ENCODE data around the gene HMX1.
A peak's percentile ranks its signal among the peaks of the same experiment; 100 is the strongest.

HMX1 gene

DNA sequence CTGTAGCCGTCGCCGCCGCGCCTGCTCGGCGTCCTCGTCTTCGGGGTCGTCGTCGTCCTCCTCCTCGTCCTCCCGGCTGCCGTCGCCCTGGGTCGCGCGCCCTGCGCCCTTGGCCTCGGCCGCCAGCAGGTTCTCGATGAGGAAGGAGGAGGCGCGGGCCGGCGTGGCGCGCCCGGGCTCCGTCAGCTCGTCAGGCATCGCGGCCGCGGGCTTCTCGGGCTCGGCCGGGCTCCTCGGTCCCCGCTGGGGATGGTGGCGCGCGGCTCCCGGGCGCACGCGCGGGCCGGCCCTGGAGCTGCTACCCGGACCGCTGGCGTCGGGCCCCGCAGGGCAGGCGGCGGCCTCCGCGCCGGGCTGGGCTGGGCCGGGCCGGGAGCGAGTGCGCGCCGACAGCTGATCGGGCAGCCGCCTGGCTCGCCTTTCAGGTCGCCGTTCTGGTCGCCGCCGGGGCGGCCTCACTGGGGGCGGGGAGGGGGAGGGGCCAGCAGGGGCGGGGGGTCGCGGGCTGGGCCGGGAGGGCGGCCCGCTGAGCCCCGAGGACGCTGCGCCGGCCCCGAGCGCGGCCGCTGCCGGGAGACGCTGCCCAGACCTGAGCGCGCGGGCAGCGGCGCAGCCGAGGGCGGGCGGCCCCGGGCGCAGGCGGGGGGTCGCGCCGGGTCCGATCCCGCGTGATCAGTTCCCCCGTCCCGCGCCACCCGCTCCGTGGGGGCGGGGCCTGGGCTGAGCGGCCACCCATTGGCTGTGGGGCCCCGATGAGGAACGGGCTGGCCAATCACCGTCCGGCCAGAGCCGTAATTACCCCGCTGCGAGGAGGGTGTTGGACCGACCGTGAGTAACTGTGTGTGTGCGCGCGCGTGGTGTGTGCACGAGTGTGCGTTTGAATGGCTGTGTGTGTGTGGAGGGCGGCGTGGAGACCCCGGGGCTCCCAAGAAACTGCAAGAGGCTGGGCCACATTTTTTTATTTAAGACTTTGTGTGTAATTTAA is at the start of gene HMX1:
Gene HMX1, minus strand, starts transcription at position 423 of the 985 bp plus-strand sequence. Its CDS starts 225 bp downstream, at position 198.
- DNase-seq: no peak

GRCh38 chr4:8920969-8921368 is 49.3 kb upstream of the HMX1 start:
- DNase-seq: peak; percentile 15

DNA sequence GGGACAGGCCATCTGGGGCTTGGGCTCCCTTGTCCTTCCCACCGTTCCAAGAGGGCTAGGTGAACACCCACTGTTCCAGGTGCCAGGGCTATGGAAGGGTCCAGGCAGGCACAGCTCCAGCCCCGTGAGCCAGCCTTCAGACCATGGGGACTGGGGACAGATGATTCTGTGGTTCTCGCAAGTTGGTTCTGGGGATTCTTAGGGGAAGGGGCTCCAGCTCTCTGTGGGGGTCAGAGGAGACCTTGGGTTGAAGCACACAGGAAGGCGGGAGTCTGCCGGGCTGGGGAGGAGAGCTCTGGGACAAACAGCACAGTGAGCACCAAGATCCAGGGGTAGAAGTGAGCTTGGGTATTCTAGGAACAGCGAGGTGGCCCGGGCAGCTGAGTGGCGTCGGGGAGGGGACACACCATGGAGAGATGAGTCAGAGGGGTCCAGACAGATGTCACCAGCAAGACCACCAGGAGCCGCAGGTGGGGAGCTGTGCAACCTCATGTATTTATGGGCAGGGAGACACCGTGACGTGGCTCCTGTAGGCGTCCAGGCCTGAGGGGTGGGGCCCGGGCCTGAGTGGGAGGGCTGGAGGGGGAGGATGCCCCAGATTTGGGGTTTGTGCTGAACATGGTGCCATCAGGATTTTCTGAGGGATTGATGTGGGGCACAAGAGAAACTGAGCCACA is 48.8 kb upstream of the HMX1 start:
- DNase-seq: peak; percentile 10

DNA sequence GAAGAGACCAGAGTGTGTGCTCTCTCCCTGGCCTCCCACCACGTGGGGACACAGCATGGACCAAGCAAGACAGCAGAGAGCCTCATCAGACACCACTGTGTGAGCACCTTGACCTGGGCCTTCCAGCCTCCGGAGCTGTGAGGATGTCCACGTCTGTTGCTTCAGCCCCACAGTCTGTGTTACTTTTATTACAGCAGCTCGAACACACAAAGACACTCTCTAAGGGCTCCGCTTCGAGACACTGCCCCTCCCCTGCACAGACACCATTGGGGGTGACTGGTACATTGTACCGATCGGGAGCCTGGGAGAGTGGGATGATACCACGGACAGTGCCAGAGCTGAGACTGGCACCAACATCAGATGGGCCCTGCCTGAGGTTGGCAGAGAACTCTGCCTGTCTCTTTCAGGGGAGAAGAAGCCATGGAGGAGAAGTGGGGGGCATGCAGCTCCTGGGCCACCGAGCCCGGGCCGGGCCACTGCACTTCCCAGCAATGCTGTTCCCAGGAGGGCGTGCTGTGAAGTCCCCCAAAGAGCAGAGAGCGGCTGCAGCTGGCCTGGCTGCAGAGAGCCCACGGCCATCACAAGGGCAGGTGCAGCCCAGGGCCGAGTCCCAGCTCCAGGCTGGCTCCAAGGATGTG is 48.1 kb upstream of the HMX1 start:
- no peak for DNase-seq

- peak; percentile 29 for DNase-seq
Observed at GRCh38 chr4:8917868-8918783, 46.5 kb upstream of the HMX1 start.

DNA sequence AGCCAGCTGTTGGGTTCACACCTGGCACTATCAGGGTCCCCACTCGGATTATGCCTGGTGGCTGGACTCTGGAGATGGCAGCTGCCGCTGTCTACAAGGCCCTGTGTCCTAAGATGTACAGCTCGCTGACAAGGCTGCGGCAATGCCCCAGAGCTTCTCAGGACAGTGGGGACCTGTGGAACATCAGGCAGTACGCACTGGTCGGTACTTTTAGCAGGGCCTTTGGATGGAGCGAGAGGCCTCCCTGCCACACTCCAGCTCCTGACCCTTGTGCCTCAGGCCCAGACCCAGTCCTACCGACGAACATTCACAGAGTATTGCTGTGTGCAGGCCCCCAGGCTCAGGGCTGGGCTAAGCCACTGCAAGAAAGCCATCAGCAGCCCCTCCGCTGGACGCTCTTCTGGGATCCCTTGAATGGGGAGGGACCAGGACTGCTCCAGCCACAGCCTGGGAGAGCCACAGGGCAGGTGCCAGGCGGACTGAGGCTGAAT is 45.7 kb upstream of the HMX1 start:
- DNase-seq: peak; percentile 12

- no peak for DNase-seq
Observed at GRCh38 chr4:8916906-8917305, 45.3 kb upstream of the HMX1 start.

GRCh38 chr4:8916351-8916885 is 44.8 kb upstream of the HMX1 start:
- DNase-seq: peak; percentile 5

DNA sequence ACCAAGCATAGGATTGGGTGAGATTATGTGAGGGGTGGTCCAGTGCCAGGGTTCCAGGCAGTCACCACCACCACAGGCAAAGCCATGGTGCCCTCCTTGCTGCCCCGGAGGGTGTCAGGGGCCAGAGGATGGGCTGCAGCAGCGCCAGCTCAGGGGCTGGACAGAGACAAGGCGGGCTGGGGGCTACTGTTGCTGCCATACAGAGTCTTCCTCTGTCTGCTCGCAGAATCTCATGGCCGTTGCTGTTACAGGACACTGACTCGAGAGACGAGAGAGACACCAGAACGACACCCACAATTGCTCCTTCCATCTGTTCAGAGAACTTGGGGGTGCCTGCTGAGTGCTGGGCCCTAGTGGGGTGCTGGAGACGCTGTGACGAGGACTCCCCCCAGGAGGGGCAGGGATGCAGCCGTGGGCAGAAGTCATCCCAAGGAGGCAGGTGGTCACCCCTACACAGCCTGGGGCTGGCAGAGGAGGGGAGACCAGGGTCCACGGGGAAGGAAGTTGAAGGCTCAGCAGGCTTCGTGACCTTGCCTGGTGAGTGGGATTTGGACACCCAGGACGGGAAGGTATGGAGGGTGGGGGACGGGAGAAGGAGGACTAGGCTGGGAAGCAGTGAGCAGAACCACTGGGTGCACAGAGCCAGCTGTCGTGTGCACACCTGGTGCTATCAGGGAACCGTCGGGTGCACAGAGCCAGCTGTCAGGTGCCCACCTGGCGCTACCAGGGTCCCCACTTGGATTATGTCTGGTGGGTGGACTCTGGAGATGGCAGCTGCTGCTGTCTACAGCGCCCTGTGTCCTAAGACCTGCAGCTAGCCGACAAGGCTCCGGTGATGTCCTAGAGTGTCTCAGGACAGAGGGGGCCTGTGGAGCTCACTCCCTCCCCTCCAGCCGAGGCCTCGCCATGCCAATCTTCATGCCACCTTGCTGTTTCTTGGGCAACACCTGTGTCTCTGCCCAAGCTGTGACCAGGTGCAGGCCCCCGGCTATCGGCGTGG is 43.9 kb upstream of the HMX1 start:
- peak; percentile 10 for DNase-seq

GRCh38 chr4:8914461-8915171 is 43.0 kb upstream of the HMX1 start:
- DNase-seq: peak; percentile 6

GRCh38 chr4:8913858-8914460 is 42.3 kb upstream of the HMX1 start:
- DNase-seq: no peak

DNA sequence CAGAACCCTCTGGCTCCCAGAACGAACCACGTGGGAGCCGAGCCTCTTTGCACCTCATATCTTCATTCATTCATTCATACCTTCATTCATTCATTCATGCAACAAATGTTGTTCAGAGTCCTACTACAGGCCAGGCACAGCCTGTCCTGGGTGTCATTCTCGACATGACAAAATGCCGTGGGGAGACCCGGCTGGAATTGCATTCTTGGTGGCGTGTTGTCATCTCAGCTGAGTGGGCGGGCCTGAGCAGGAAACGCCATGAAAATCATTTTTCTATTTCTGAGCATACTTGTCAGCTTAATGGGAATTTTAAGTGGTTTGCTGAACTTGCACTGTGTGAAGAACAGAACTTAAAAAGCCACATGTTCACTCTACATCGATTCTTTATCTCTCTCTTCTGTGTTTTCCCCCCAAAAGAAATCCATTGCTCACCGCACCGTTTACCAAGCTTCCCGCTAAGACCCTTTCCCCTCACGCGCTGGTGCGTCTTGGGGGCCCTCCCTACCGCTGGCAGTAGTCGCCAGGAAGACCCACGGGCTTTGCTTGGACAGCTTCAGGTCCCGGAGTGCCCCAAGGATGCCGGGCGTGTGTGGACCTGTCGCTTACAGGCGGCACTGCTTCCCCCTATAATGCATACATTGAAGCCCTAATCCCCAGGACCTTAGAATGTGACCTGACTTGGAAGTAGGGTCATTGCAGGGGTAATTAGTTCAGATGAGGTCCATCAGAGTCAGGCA is 41.6 kb upstream of the HMX1 start:
- DNase-seq: peak; percentile 9

GRCh38 chr4:8912506-8912905 is 40.9 kb upstream of the HMX1 start:
- DNase-seq: peak; percentile 10

GRCh38 chr4:8912089-8912455 is 40.4 kb upstream of the HMX1 start:
- peak; percentile 6 for DNase-seq

DNA sequence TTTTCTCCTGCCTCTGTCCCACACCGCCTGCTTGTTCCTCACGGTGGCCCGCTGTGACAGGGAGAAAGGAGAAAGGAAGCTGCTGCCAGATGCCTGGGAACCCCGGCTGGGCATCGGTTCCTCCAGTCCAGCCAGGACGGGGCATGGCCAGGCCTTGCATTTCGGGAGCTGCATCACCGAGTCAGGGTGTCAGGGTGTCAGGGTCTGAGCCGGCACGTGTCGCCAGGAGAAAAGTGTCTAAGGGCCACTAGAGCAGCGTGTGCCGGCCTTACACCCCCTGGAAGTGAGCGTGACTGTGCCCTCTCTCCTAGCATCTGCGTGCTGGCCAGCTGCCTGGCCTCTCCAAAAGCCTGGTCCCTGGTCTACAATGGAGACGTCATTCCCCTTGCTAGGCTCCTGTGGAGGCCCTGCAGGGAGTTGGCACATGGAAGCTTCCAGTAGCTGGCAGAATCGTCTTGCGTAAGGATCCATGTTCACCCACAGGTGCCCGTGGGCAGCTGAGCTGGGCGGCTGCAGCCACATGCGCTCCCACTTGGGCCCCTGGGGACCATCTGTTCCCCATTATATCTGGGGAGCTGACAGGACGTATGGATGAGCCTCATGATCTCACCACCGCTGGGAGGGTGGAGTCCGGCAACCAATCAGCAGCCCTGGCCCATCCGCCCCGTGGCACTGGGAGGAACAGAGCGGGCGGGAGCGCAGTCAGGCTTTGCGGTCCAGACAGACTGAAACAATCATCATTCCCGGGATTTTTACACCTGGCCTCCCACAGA is 39.9 kb upstream of the HMX1 start:
- peak; percentile 10 for DNase-seq

GRCh38 chr4:8910822-8911315 is 39.2 kb upstream of the HMX1 start:
- peak; percentile 12 for DNase-seq

- peak; percentile 10 for DNase-seq
Observed at GRCh38 chr4:8910100-8910821, 38.6 kb upstream of the HMX1 start.

Measured in CD4-positive, alpha-beta T cell treated with Interleukin-15 for 1 hour (primary cell).